Measurements from ENCODE around the gene ALDH3B1.

DNA sequence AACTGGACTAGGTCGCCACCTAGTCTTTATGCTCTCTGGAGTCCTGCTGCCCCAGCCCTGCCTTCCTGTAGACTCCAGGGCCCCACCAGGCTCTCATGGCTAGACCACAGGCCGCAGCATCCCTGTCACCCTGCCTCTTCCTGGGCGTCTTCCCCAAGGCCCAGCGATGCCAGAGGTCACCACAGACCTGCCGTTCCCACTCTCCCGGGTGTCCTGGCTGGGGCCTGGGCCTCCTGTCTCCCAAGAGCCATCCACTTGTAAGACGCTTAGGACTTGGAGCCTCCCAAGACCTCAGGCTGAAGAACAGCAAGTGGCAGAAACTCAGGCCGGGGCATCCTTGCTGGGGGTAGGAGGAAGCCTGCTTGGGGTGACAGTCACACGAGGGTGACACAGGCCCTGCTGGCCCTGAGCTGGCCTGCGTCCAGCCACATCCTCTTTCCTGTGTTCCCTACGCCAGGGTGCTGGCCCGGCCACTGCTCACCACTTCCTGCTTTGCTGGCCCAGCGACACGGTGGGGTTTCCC lies 26.7 kb downstream of the ALDH3B1 start:
- TF ChIP-seq FOS (IDR thresholded peaks at IDR 0.05; ENCODE audit: borderline replicate concordance, insufficient read depth, low read length): no peak
- TF ChIP-seq, protein P1, sequence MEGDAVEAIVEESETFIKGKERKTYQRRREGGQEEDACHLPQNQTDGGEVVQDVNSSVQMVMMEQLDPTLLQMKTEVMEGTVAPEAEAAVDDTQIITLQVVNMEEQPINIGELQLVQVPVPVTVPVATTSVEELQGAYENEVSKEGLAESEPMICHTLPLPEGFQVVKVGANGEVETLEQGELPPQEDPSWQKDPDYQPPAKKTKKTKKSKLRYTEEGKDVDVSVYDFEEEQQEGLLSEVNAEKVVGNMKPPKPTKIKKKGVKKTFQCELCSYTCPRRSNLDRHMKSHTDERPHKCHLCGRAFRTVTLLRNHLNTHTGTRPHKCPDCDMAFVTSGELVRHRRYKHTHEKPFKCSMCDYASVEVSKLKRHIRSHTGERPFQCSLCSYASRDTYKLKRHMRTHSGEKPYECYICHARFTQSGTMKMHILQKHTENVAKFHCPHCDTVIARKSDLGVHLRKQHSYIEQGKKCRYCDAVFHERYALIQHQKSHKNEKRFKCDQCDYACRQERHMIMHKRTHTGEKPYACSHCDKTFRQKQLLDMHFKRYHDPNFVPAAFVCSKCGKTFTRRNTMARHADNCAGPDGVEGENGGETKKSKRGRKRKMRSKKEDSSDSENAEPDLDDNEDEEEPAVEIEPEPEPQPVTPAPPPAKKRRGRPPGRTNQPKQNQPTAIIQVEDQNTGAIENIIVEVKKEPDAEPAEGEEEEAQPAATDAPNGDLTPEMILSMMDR (IDR thresholded peaks at IDR 0.05; ENCODE audit: extremely low read depth in 1 of 2, insufficient read depth in 1 of 2, low read depth in 1 of 2, low read length in 2 of 2): no peak

Measured in endothelial cell of umbilical vein (primary cell).